WERI-Rb-1 (cell line): ENCODE results near the gene SBK1.

Experiments
- DNase-seq: peaks from one replicate; pipeline ENCODE4 v3.0.0-alpha.2; 2020
- H3K27ac ChIP-seq: fragments of 250-450 bp; sonication (Bioruptor Pico); 2 replicates; pipeline ENCODE4 v1.5.1; 2020; ENCODE audit warnings: mild to moderate bottlenecking, moderate library complexity
- H3K27me3 ChIP-seq: fragments of 250-450 bp; sonication (Bioruptor Pico); 2 replicates; pipeline ENCODE4 v1.5.1; 2021; ENCODE audit warnings: mild to moderate bottlenecking, low read depth, moderate library complexity; ENCODE audit not compliant: insufficient read depth, severe bottlenecking
- H3K36me3 ChIP-seq: fragments of 250-450 bp; sonication (Bioruptor Pico); 2 replicates; pipeline ENCODE4 v1.5.1; 2020; ENCODE audit warnings: mild to moderate bottlenecking, moderate library complexity
- H3K4me3 ChIP-seq: 2 replicates; pipeline ENCODE4 v1.5.1; 2011; ENCODE audit warnings: low read depth, mild to moderate bottlenecking, control low read depth, low read length
- H3K9me3 ChIP-seq: fragments of 250-450 bp; sonication (Bioruptor Pico); 2 replicates; pipeline ENCODE4 v1.5.1; 2021; ENCODE audit warnings: mild to moderate bottlenecking, moderate library complexity; ENCODE audit not compliant: severe bottlenecking
- CTCF ChIP-seq: IDR thresholded peaks from 2 replicates; pipeline ENCODE4 v1.5.1; 2011; ENCODE audit warnings: low read depth, mild to moderate bottlenecking, control low read depth, inconsistent platforms, low read length

Gene SBK1

DNA sequence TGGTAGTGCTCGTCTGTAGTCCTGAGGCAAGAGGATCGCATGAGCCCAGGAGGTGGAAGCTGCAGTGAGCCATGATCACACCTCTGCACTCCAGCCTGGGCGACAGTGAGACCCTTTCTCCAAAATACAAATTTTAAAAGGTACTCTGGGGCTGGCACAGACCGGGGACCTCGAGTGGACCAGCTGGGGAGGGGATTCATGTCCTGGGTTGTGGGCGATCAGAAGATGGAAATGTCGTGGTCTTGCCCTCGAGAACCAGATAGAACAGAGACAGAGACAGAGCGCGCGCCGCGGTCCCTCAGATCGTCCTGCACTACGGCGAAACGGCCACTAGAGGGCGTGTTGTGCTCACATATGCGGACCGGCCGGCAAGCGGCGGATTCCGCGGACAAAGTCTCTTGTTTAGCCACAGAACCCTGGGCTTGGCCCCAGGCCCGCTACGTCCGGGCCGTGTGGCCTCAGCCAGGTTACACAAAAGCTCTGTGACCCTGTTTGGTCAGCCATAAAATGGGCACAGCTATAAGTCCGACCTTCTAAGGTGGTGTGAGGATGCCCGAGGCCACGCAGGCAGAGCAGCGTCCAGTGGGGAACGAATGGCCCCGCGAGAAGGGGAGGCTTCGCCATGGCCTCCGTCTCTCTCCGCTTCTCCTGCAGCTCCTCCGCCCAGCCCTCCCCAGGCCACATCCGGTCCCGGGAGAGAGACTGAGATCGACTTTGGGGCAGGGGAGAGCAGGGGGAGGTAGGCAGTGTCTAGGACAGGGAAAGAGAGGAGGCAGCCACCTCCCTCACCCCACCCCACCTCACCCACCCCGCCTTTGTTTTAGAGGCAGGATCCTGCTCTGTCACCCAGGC, 14.6 kb upstream of the SBK1 start:
- Histone ChIP-seq H3K9me3 (no peaks in the 10 kb centered on the region), H3K36me3 (no peaks in the 10 kb centered on the region), H3K27me3 (peaks cover 28% of the 10 kb centered on the region), H3K27ac (peak overlapping the region; percentile 62), H3K4me3 (peak overlapping the region; percentile 59)
- DNase-seq: peak; percentile 84
- TF ChIP-seq CTCF: peak; percentile 95

GRCh38 chr16:28279006-28279405, 13.3 kb upstream of the SBK1 start:
- Histone ChIP-seq H3K9me3 (no peaks in the 10 kb centered on the region), H3K4me3 (no peak overlapping the region), H3K27me3 (peaks cover 28% of the 10 kb centered on the region), H3K36me3 (no peaks in the 10 kb centered on the region), H3K27ac (no peak overlapping the region)
- no peak for TF ChIP-seq CTCF
- no peak for DNase-seq

DNA sequence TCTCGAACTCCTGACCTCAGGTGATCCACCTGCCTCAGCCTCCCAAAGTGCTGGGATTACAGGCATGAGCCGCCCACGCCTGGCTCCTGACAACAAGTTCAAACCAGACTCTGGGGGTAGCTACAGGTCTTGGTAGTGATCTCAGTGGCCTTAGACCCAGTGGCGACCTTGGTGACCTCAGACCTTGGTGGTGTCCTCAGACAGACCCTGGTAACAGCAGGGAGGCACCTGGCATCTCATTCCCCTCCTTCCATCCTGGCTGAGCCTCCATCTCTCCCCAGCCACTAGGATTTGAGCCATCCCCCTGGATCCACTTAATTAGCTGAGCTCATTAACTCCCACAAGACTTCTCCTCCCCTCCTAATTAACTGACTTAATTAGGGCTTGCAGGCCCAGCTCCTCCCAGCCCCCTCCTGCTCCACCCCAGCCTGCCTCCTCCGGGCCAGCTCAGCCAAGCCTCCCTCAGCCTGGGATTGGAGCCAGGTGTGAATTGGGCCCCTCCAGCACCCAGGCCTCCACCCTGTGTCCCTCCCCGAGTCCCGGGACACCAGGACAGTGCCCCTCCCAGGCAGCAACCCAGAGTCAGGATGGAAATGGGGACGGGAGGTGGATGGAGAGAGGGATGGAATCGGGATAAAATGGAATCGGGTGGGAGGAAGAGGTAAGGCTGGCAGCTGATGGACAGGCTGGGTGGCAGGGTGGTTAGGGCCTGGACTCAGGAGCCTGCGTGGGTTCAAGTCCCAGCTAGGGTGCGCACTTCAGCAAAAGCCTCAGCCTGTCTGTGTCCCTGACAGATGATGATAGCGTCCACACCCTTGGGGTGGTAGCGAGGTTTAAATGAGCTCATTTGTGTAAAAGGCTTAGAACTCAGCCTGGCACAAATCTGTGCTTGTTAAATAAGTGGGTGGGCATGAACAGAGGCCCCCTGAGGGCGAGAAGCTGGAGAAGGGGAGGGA, 11.2 kb upstream of the SBK1 start:
- no peak for DNase-seq
- peak; percentile 28; the same call in 1 of the 2 replicates for TF ChIP-seq CTCF
- Histone ChIP-seq H3K36me3 (peaks cover 4% of the 10 kb centered on the region; the same call in 1 of the 2 replicates), H3K9me3 (no peaks in the 10 kb centered on the region), H3K4me3 (no peak overlapping the region), H3K27me3 (peaks cover 14% of the 10 kb centered on the region), H3K27ac (no peak overlapping the region)

- Histone ChIP-seq H3K9me3 (no peaks in the 10 kb centered on the region), H3K27ac (no peak overlapping the region), H3K36me3 (peaks cover 4% of the 10 kb centered on the region; the same call in 1 of the 2 replicates), H3K27me3 (peaks cover 5% of the 10 kb centered on the region), H3K4me3 (no peak overlapping the region)
- DNase-seq: no peak
- TF ChIP-seq CTCF: no peak
Measured at GRCh38 chr16:28282045-28282444, 10.3 kb upstream of the SBK1 start.

- DNase-seq: no peak
- TF ChIP-seq CTCF: no peak
- Histone ChIP-seq H3K27me3 (no peaks in the 10 kb centered on the region), H3K36me3 (peaks cover 4% of the 10 kb centered on the region; the same call in 1 of the 2 replicates), H3K9me3 (no peaks in the 10 kb centered on the region), H3K27ac (no peak overlapping the region), H3K4me3 (no peak overlapping the region)
Measured at GRCh38 chr16:28283173-28283572, 9.2 kb upstream of the SBK1 start.
